ENCODE measurements around the gene ZNF157. TPM values are rescaled to one million over a fixed set of nuclear protein-coding genes. Genes with fewer than 3 reads are reported as not detected.

The ZNF157 gene
- total RNA-seq, 1 experiment from 2014 or later = 0.81 TPM

- no peaks in the 10 kb centered on the region for H3K4me1 ChIP-seq (ENCODE audit: insufficient read depth, low read length)
- no peak overlapping the region for H4K5ac ChIP-seq (ENCODE audit: insufficient read length, low read depth, low read length)
- WGBS (ENCODE audit: extremely low coverage, insufficient read length, low lambda C conversion rate) = no CpG with 5 or more reads among the region's 5 CpGs
- no peak for TF ChIP-seq CTCF (conservative IDR thresholded peaks at IDR 0.05)
- H3K4me1 Mint-ChIP-seq = no peaks in the 10 kb centered on the region
- H3T11ph ChIP-seq (ENCODE audit: low read length) = no peak overlapping the region
- H2BK120ac ChIP-seq (ENCODE audit: low read depth, low read length, poor library complexity, severe bottlenecking) = no peak overlapping the region
- H3K79me2 ChIP-seq (ENCODE audit: insufficient read depth, low read length) = no peaks in the 10 kb centered on the region
- H3K4me2 ChIP-seq (ENCODE audit: insufficient read depth, insufficient read length, low read length) = no peak overlapping the region
- no peak overlapping the region for H4K8ac ChIP-seq (replicated peaks; ENCODE audit: insufficient read length, low read depth, low read length)
- no peak for DNase-seq
- no peaks in the 10 kb centered on the region for H3K27me3 ChIP-seq (ENCODE audit: insufficient read depth, low read length)
- H3K23ac ChIP-seq (ENCODE audit: insufficient read length, low read depth, low read length) = no peak overlapping the region
- no peak overlapping the region for H2AFZ ChIP-seq (ENCODE audit: low read length)
- H3K9ac ChIP-seq (ENCODE audit: extremely low read depth, insufficient read length, low read length) = no peak overlapping the region
- no peak overlapping the region for H3K14ac ChIP-seq (ENCODE audit: insufficient read depth, low read length)
- H2AK5ac ChIP-seq (ENCODE audit: insufficient read length, low read length) = no peak overlapping the region
- peaks cover 59 to 62% of the 10 kb centered on the region in 2 experiments for H3K9me3 Mint-ChIP-seq
- no peak overlapping the region for H3K4ac ChIP-seq (ENCODE audit: low read depth, low read length)
- H2BK15ac ChIP-seq (ENCODE audit: low read depth, low read length) = no peak overlapping the region
- no peak overlapping the region for H2BK12ac ChIP-seq (ENCODE audit: insufficient read length, low read depth, low read length)
- H3K27me3 Mint-ChIP-seq (ENCODE audit: low read depth) = peaks cover 5% of the 10 kb centered on the region; the same call in 1 of the 2 replicates
- H3K18ac ChIP-seq (ENCODE audit: insufficient read length, low read depth, low read length) = no peak overlapping the region
- no peak overlapping the region for H4K91ac ChIP-seq (ENCODE audit: insufficient read length, low read depth, low read length)
- peaks cover 0 to 6% (median 0%) of the 10 kb centered on the region in 3 experiments; a peak in 1 of 7 replicates for H3K36me3 Mint-ChIP-seq (ENCODE audit: insufficient read depth in 1 of 3, low read depth in 3 of 3)
- H4K20me1 ChIP-seq (ENCODE audit: control insufficient read depth, insufficient read depth, insufficient read length) = no peaks in the 10 kb centered on the region
- H2BK20ac ChIP-seq (ENCODE audit: low read depth, low read length, poor library complexity, severe bottlenecking) = no peak overlapping the region
- no peak overlapping the region for H3K56ac ChIP-seq (ENCODE audit: insufficient read length, low read depth, low read length)
- no peaks in the 10 kb centered on the region for H3K79me1 ChIP-seq (ENCODE audit: insufficient read depth, low read depth, low read length, poor library complexity, severe bottlenecking)
- no peak overlapping the region for H3K27ac ChIP-seq (ENCODE audit: insufficient read length, low read depth, low read length)
- no peak overlapping the region for H3K4me3 Mint-ChIP-seq
- H2BK5ac ChIP-seq (ENCODE audit: insufficient read length, low read length) = no peak overlapping the region
- no peaks in the 10 kb centered on the region for H3K23me2 ChIP-seq (ENCODE audit: insufficient read length, low read depth, low read length, poor library complexity, severe bottlenecking)
- H3K9me3 ChIP-seq (ENCODE audit: control insufficient read depth, low read depth, low read length) = peaks cover 4% of the 10 kb centered on the region
- H3K27ac Mint-ChIP-seq = no peak overlapping the region
These were observed 60.5 kb downstream of the ZNF157 start for GRCh38 chrX:47430925-47431324.
